ENCODE measurements around the gene ATG4C.
A peak's percentile ranks its signal among the peaks of the same experiment; 100 is the strongest.
"Not testable (repeated sequence)": the region's sequence is repeated elsewhere in the genome, so short reads cannot be mapped to it uniquely, and the experiment has no call there.

ATG4C gene

DNA sequence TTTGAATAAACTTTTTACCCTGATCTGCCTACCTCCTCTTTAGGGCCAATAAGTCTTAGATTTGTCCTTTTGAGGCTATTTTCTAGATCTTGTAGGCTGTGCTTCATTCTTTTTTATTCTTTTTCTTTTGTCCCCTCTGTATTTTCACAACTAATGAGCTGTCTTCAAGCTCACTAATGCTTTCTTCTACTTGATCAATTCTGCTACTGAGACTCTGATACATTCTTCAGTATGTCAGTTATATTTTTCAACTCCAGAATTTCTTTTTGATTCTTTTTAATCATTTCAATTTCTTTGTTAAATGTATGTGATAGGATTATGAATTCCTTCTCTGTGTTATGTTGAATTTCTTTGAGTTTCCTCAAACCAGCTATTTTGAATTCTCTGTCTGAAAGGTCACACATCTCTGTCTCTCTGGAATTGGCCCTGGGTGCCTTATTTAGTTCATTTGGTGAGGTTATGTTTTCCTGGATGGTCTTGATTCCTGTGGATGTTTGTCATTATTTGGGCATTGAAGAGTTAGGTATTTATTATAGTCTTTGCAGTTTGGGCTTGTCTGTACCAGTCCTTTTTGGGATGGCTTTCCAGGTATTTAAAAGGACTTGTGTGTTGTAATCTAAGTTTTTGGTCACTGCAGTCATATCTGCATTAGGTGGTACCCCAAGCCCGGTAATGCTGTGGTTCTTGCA is 11.2 kb upstream of the ATG4C start:
- H3K4me3 ChIP-seq (ENCODE audit: low read length) = no peak overlapping the region
- no peak for DNase-seq (ENCODE audit: low read depth, low spot score)

DNA sequence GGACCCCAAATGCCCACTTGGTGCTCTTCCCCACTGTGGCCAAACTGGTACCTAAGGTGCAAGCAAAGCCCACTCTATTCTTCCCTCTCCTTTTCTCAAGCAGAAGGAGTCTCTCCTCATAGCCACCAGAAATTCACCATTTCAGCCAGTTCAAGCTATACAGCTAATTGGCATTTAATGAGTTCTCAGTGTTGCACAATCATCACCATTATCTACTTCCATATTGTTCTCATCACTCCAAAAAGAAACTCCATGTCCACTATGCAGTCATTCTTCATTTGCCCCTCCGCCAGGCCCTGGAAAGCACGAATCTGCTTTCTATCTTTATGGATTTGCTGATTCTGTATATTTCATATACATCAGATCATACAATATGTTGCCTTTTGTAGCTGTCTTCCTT is 9.9 kb upstream of the ATG4C start:
- H3K4me3 ChIP-seq (ENCODE audit: low read length) = no peak overlapping the region

DNA sequence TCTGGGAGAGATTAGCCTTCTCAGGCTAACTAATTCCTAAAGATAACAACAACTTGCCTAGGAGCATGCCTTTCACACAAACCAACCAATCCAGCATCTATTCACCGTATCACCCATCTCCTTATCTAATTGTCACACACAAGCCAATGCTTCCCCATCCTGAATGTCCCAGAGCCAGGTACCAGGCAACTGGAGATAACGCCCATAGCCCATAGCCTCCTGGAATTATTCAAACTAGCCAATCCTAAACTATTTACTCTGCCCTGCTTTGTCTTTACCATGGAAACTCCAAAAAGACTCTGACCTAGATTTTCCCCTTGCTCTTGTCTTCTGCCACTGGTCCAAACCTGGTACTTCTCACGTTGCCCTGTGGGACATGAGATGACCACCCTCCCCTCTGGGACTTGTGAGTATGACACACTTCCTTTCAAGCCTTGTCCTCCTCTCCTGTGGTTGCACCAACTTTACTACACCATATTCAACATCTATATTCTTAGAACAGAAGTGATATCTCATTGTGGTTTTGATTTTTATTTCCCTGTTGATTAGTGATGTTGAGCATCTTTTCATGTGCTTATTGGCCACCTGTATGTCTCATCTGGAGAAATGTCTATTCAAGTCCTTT is 8.8 kb upstream of the ATG4C start:
- DNase-seq (ENCODE audit: low read depth, low spot score) = no peak
- no peak overlapping the region for H3K4me3 ChIP-seq (ENCODE audit: low read length)

More for the DNA sequence above, 9.9 kb upstream of the ATG4C start:
- no peak for DNase-seq (ENCODE audit: low read depth, low spot score)

- no peak overlapping the region for H3K4me3 ChIP-seq (ENCODE audit: low read length)
- no peak for DNase-seq (ENCODE audit: low read depth, low spot score)
Observed at GRCh38 chr1:62778208-62778607, 5.7 kb upstream of the ATG4C start.

- no peak for DNase-seq (ENCODE audit: low read depth, low spot score)
- H3K4me3 ChIP-seq (ENCODE audit: low read length) = no peak overlapping the region
Observed at GRCh38 chr1:62781841-62782543, 1.9 kb upstream of the ATG4C start.

GRCh38 chr1:62782544-62783212 is 1.3 kb upstream of the ATG4C start:
- not testable (repeated sequence) for DNase-seq (ENCODE audit: low read depth, low spot score); H3K4me3 ChIP-seq (ENCODE audit: low read length)

DNA sequence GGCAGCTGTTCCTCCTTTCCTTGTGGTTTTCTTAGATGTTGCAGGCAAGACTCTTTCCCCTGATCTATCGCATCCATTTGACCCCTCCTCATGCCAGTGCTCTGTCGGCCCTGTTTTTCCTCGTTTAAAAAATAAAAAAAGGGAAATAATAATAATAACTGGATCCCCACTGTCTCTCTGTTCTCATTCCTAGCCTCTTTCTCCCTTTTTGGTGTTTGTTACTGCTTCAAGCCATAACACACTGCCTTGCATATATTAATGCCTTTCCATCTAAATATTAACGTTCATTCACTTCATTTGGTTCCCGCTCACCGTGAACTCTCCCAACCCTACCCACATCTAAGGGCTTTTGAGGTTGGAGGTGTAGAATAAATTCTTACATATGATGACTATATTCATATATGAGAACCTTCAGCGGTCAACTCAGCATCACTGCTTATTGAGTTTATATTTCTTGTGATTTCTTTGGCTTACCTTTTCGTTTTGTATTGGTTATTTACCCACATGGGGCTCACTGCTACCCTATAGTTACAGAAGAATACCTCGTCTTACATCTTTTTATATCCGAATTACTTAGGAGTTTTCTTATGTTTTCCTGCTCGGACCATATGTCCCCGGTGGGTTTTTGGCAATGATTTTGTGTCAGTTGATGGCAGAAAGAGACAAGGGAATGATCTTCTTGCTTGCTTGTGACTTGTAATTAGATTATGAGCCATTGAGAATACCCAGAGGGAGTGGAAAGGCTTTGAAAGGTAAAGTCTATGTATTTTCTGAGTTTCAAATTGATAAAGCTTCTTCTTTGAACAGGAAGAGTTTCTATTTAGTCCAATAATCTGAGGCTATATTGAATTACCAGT is 805 bp downstream of the ATG4C start:
- peak; percentile 33 for DNase-seq (ENCODE audit: low read depth, low spot score)

GRCh38 chr1:62790716-62791115 is 6.8 kb downstream of the ATG4C start:
- no peak overlapping the region for H3K4me3 ChIP-seq (ENCODE audit: low read length)
- no peak for DNase-seq (ENCODE audit: low read depth, low spot score)

More for the DNA sequence above, 805 bp downstream of the ATG4C start:
- peak overlapping the region; percentile 78 for H3K4me3 ChIP-seq (ENCODE audit: low read length)

DNA sequence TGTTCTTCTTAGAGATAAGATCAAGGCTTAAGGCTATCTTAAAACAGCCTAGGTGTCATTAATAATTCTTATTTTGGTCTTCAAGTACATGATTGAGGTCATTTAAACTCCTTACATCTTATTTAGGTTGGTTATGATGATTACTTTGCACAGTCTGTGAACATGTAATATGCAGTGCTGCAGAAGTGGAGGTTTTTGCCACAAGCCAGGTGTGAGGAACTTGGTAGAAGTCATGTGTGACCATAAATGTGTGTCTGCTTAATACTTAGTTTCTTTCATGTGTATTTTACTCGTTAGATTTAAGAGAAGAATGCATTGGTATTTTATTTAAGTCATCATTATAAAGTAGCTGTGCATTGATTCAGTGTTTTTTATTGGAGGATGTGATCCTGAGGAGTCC is 10.1 kb downstream of the ATG4C start:
- DNase-seq (ENCODE audit: low read depth, low spot score) = peak; percentile 32
- H3K4me3 ChIP-seq (ENCODE audit: low read length) = no peak overlapping the region

DNA sequence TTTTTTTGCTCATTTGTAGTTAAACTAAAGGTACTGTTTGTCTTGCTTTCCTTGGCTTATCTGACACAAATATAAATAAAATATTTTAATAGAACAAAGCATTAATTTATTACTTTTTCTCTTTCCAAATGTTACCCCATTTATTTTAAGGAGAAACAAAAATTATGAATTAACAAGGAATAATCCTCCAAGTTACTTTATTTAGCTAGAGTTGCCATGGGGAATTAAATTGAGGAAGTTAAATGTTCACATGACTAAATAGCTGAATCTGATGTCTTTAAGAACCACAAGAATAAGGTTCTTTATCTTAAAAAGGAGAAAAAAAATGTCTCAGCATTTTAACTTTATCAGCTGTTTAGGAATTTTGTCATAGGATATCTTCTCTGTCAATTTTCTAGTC is 12.3 kb downstream of the ATG4C start:
- H3K4me3 ChIP-seq (ENCODE audit: low read length) = no peak overlapping the region
- DNase-seq (ENCODE audit: low read depth, low spot score) = no peak

GRCh38 chr1:62799688-62800087 is 15.8 kb downstream of the ATG4C start:
- no peak for DNase-seq (ENCODE audit: low read depth, low spot score)
- H3K4me3 ChIP-seq (ENCODE audit: low read length) = no peak overlapping the region

DNA sequence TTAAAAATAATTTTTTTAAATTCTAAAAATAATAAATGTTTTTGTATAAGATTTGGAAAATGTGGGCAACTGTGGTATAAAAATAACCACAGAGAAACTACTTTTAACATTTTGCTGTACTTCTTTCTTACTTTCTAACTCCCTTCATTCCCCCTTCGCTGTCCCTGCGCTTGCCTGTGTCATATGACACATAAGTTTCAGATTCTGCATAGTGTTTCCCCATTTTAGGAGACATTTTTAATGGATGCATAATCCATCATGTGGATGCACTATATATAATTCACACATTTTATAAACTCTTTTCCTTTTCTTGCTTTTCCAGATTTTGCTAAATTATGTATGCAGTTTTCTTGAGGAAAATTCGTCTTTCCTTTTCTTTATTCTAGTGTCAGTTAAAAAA is 16.3 kb downstream of the ATG4C start:
- DNase-seq (ENCODE audit: low read depth, low spot score) = no peak
- no peak overlapping the region for H3K4me3 ChIP-seq (ENCODE audit: low read length)

GRCh38 chr1:62800825-62801306 is 16.9 kb downstream of the ATG4C start:
- H3K4me3 ChIP-seq (ENCODE audit: low read length) = no peak overlapping the region
- DNase-seq (ENCODE audit: low read depth, low spot score) = peak; percentile 68

GRCh38 chr1:62809788-62810187 is 25.9 kb downstream of the ATG4C start:
- H3K4me3 ChIP-seq (ENCODE audit: low read length) = no peak overlapping the region
- no peak for DNase-seq (ENCODE audit: low read depth, low spot score)

GRCh38 chr1:62810420-62811274 is 26.7 kb downstream of the ATG4C start:
- DNase-seq (ENCODE audit: low read depth, low spot score) = no peak

GRCh38 chr1:62823556-62823955 is 39.6 kb downstream of the ATG4C start:
- H3K4me3 ChIP-seq (ENCODE audit: low read length) = no peak overlapping the region
- no peak for DNase-seq (ENCODE audit: low read depth, low spot score)

More at GRCh38 chr1:62810420-62811274, 26.7 kb downstream of the ATG4C start:
- no peak overlapping the region for H3K4me3 ChIP-seq (ENCODE audit: low read length)

- no peak overlapping the region for H3K4me3 ChIP-seq (ENCODE audit: low read length)
- DNase-seq (ENCODE audit: low read depth, low spot score) = no peak
Observed at GRCh38 chr1:62826901-62827300, 43.0 kb downstream of the ATG4C start.

DNA sequence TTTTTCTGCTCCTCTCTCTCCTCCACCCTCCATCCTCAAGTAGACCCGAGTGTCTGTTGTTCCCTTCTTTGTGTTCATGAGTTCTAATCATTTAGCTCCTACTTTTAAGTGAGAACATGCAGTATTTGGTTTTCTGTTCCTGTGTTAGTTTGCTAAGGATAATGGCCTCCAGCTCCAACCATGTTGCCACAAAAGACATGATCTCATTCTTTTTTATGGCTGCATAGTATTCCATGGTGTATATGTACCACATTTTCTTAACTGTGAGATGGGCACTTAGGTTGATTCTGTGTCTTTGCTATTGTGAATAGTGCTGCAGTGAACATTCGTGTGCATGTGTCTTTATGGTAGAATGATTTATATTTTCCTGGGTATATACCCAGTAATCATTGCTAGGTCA is 43.9 kb downstream of the ATG4C start:
- not testable (repeated sequence) for H3K4me3 ChIP-seq (ENCODE audit: low read length); DNase-seq (ENCODE audit: low read depth, low spot score)
